CD1c-positive myeloid dendritic cell (primary cell): ENCODE data around the gene MOV10L1.
"Not testable (repeated sequence)": the region's sequence is repeated elsewhere in the genome, so short reads cannot be mapped to it uniquely, and the experiment has no call there.

Experiments used
- DNase-seq: peaks from one replicate; pipeline ENCODE4 v3.0.0-alpha.2; 2016; ENCODE audit errors: extremely low spot score

The MOV10L1 gene

DNA sequence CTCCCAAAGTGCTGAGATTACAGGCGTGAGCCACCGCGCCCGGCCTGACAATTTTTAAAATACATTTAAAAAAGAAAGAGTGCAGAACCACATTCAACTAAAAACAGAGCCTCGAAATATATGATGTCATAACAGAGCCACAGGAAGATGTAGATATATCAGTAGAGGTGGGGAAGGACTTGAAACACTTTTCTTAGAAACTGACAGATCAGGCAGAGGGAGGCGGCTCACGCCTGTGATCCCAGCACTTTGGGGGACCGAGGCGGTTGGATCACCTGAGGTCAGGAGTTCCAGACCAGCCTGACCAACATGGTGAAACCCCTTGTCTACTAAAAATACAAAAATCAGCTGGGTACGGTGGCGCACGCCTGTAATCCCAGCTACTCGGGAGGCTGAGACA lies 11.6 kb upstream of the MOV10L1 start:
- no peak for DNase-seq

DNA sequence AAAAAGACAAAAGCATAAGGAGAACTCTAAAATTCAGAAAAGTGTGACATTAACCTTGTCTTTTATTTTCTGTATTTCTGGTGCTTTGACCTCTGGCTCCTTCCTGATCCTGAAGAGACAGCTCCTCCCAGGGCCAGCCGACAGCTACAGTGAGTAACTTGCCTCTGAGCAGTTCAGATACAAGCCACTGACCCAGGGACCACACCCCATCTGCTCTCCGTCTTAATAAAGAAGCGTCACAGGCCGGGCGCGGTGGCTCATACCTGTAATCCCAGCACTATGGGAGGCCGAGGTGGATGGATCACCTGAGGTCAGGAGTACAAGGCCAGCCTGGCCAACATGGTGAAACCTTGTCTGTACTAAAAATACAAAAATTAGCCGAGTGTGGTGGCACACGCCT lies 11.0 kb upstream of the MOV10L1 start:
- no peak for DNase-seq

DNA sequence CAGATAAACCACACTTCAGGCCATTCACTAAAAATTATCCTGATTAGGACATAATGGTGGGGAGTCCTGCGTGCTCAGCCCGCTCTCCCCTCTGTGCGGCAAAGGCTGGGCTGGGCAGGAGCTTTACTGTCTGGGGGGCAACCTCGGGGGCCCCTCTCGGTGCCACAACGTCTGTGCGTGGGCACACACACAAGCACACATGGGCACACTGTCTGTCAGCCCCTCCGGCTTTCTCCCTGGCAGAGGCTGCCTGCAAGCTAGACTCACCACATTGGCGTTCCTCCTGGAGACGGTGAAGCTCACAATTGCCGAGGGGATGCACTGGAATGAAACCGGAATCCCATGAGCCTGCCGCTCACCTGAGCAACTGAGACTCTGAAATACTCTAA lies 9.7 kb upstream of the MOV10L1 start:
- DNase-seq: no peak

DNA sequence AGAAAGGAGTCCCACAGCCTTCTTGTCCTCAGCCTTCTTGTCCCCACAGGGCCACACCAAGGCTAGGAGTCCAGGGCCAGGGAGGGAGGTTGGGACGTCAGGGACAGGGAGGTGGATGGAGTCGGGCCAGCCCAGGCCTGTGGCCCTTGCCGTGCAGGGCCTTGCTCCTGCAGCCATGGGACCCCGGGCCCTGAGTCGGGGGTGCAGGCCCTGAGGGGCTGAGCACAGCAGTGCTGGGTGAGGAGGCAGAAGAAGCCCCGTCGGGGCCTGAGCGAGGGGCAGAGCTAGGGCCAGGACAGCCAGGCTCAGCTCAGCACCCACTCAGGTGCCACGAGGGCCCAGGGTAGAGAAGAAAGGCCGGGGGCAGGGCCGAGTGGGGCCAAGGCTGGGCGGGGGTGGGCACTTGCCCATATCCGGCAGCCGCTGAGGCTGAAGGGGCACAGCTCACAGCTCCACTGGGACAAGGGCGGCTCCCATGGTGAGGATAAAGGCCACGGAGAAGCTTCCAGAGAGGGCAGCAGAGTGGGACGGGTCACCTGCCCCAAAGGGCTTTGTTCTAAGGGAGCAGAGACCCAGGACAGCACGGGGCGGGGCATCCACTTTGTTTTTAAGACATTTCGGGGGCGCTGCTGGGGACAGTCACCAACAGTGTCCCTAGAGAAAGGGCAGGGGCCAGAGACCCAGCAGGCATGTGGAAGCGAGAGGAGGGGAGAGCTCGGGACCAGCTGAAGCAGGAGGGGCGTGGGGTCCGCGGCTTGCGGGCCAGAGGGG lies 8.2 kb upstream of the MOV10L1 start:
- DNase-seq: no peak

DNA sequence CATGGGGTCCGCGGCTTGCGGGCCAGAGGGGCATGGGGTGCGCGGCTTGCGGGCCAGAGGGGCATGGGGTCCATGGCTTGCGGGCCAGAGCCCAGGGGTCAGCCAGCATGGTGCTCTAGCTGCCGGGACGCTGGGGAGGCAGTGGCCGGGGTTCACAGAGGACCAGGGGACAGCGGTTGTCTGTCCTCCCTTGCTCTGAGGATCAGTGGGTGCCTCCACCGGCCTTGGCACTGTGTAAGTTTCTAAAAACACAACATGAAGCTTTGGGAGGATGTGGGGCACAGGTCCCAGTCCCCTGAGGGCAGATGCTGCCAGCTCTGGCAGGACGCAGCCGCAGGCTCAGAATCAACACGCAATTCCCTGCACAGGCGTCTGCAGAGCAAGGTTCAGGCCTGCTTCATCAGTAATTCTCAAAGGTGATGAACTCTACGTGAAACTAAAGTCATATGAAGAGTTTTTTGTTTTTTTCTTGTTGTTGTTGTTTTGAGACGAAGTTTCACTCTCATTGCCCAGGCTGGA lies 7.5 kb upstream of the MOV10L1 start:
- DNase-seq: no peak

DNA sequence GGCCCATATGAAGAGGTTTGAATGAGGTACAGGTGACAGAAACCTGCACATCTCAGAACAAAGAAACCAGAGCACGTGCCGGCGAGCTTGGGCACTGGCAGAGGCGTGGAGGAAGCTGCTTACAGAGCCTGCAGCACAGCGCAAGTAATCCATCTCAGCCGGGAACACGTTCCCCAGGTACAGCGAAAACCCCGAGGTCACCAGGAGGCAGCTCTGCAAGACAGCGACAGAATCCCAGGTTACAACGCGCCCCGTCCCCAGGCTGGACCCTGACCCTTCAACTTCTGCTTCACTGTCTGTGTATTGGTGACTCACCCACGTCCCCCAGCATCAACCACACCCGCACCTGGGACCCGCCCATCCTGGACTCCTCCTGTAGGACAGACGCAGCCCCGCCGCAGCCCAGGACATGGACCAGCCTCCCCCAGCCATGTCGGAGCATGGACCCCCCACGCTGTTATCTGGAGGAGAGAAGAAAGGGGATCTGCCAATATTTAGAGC lies 6.8 kb upstream of the MOV10L1 start:
- DNase-seq: no peak

DNA sequence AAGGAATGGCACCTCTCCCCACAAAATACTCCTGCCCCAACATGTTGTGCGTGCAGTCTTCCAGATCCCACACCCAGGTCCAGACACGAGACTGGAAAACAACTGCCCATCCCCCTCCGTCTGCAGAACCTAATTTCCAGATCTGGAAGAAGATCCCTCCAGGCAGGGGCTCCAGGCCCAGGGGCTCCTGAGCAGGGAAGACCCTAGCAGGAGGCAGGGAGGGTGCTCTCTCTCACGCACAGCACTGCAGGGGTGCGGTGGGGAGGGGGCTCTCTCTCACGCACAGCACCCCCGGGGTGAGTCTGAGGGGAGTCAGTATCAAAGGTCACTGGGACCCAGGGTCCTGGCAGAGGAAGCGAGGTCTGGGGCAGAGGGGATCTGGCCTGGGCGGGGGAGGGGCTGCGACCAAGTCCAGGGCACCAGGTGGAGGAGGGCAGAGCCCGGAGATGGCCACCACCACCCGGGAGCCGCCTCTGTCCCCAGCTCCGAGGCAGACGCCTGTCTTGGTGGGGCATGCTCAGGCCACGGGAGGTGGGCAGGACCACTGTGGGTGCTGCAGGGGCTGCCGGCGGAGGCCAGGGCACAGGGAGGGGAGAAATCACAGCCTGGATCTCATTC lies 6.2 kb upstream of the MOV10L1 start:
- no peak for DNase-seq

DNA sequence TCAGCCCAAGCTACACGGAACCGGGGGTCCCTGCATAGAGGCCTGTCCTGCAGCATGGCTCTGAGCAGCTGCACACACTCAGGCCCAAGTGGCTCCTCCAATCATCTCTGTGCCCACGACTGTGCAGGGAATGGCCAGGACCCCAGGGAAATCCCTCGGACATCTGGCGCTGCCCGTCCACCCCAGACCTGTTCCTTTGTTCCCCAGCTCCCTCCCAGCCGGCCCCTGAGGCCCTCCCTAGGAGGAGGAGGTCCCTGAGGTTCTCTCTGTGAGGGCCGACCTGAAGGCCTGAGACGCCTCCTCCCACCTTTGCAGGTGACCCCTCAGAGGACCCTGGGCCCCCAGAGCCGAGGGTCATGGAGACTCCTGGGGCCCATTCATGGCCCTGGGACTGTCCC lies 5.7 kb upstream of the MOV10L1 start:
- no peak for DNase-seq

DNA sequence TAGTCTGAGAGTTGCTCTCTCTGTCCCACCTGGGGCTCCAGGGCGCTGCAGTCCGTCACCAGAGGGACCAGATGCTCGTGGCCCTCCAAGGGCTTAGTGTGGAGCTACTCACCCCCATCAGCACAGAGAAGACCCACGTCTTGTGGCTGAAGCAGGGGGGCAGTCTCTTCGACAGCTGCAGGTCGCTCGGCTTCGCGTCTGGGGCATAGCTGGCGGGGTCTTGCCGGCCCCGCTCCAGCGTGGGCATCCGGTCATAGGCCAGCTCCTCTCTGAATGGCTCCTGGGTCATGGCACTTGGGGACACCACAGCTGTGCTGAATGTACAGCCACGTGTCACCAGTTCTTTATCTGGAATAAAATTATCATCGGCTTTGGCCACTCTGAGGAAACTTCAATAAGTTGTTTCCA lies 5.2 kb upstream of the MOV10L1 start:
- no peak for DNase-seq

DNA sequence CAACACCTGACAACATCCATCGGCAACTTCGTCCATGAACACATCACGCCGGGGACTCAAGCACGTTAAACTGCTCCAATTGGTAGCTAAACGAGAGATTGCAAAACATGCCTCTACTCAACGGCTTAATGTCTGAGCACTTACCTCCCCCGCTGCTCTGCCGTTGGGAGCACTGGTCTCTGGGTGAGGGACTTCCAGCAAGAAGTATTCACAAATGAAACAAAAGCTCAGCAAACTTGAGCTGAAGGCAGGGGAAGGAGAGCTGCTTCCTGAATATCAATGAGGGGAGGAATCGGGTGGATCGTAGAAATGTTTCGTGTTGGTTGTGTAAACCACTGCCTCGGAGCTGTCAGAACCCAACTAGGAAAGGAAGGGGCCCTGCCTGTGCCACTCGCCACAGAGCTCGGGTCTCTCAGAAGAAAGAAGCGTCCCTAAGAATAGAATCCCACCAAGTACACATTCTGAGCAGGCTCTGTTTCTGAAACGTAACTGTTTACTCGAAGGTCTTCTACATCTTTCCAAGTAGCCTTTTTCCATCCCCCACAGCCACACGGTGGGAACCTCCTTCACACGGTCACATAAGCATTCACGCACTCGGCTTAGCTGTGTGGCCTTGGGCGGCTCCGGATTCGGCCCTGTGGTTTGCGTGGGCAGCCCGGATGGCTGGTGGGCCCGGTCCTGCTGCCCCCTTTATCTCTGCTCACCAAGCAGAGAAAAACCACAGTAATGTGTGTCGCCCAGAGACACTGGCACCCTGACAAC lies 4.4 kb upstream of the MOV10L1 start, which contains the start of gene MLC1:
Gene MLC1 (minus strand): TSS at position 216 of the 762 bp plus-strand sequence. CDS start 524 bp downstream, outside the sequence.
- DNase-seq: peak; percentile 34

DNA sequence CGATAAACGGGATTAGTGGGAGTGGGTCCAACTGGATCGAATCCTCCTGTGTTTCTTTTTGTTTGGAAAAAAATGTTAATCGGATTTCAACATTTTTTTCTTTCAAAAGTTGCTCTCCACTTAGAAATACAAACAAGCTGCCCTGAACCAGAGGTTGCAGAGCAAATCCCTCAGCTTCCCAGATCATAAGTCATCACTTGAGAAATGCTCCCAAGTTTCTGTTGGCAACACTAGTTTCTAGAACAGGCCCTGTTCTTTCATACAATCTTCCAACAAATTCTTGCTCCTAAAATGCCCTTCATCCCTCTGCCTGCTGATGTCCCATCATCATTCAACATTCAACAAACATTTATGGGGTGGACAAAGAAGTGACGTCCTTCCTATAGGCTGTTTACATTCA lies 3.3 kb upstream of the MOV10L1 start:
- DNase-seq: no peak

DNA sequence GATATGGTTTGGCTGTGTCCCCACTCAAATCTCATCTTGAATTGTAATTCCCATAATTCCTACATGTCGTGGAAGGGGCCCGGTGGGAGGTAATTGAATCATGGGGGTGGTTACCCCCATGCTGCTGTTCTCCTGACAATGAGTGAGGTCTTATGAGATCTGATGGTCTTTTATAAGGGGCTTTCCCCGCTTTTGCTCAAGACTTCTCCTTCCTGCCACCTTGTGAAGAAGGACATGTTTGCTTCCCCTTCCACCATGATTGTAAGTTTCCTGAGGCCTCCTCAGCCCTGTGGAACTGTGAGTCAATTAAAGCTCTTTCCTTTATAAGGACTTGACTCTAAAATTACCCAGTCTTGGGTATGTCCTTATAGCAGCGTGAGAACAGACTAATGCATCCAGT lies 2.8 kb upstream of the MOV10L1 start:
- not testable (repeated sequence) for DNase-seq

DNA sequence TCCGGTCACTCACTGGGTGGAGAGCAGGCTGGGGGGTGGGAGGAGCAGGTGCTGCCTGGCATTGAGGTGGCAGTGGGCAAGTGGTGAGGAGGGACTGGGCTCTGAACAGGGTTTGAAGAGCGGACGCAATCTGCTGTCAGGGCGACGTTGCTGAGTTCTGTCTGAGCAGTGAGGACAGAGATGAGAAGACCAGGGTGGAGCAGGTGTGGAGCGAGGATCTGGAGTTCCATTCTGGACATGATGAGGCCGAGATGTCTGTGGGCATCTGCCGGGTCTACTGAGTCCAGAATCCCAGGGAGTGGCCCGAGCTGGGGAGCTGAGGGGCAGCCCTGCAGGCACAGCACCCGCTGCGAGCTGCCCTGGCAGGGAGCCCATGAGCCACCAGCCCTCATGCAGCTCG lies 2.2 kb upstream of the MOV10L1 start:
- DNase-seq: no peak

DNA sequence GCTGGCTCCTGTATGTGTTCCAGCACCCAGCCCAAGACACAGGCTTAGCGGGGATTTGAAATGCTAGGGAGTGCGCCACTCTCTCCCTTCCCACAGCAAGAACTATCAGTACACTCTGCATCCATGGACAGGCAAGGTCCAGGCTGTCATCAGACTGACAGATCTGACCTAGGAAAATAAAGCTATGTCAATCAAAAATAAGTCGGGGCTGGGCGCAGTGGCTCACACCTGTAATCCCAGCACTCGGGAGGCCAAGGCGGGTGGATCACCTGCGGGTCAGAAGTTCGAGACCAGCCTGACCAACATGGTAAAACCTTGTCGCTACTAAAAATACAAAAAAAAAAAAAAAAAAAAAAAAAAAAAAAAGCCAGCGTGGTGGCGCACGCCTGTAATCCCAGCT lies 1.7 kb upstream of the MOV10L1 start:
- DNase-seq: no peak

DNA sequence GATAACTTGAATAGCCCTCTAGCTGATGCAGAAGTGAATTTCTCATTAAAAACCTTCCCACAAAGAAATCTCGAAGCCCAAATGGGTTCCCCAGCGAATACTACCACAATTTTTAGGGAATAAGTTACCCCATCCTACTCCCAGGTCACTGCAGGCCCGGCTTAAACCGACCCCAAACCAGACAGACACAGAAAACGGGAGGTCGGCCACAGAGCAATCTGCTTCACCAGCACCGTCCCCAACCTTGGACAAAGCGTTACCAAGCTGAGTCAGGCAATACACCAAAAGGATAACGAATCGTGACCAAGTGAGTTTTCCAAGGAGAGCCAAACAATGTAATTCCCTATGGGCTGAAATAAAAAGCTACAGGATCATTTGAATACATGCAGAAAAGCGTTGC lies 575 bp upstream of the MOV10L1 start:
- DNase-seq: no peak

DNA sequence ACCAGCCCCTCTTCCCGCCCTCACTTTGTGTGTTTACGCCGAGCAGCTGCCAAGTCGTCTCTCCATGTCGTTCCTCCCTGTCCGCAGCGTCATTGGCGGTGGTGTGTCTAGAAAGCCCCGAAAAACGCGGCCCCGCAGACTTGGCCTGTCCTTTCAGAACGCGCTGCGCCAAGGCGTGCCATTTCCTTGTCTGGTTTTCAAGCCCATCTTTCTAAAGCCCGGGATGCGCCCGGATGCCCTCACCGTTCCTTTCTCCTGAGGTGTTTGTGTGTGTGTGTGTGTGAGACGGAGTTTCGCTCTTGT lies 557 bp downstream of the MOV10L1 start:
- no peak for DNase-seq

DNA sequence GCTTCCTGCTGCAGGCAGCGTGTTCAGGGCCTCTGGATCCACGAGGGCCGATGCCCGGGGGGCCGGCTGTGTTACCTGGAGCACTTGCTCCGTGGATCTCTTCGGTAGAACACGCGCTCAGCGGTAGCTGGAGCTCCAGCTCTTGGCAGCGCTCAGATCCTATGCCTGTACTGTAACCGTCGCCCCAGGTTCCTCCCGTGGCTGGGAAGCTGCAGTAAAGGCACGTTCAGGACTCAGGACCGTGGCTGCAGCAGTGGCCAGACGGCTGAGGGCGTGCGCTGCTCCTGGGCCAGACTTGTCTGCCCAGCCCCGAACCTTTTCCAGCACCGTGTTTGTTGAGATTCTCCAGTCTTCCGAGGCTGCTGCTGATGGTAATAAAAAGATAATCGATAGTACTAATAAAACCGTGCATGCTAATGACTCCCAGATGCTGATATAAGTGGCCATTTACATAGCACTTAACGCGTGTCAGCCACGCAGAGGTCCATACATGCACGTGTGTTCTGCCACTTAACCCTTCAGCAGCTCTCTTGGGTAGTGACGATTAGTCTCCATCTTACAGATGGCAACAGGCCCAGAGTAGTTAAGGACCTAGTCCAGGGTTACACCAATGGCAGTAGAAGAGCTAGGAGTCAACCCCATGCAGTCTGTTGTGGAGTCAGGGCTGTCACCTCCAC lies 1.4 kb downstream of the MOV10L1 start:
- no peak for DNase-seq

DNA sequence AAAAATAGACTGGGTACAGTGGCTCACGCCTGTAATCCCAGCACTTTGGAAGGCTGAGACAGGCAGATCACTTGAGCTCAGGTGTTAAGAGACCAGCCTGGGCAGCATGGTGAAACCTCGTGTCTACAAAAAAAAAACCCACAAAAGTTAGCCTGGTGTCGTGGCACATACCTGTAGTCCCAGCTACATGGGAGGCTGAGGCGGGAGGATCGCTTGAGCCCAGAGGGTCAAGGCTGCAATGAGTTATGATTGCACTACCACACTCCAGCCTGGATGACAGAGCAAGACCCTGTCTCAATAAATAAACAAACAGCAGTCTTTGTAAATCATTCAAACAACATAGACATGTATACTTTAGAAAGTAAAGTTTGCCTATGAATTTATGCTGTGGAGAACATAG lies 2.5 kb downstream of the MOV10L1 start:
- no peak for DNase-seq

DNA sequence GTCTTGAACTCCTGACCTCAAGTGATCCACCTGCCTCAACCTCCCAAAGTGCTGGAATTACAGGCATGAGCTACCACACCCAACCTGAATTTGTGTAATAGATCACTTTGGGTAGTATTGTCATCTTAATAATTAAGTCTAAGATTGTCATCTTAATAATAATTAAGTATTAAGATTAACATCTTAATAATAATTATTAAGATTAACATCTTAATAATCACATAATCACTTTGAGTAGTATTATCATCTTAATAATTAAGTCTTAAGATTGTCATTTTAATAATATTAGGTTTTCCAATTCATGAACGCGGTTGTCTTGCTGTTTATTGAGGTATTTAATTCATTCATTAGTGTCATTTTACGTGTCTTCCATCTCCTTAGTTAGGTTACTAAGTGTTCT lies 8.2 kb downstream of the MOV10L1 start:
- no peak for DNase-seq

DNA sequence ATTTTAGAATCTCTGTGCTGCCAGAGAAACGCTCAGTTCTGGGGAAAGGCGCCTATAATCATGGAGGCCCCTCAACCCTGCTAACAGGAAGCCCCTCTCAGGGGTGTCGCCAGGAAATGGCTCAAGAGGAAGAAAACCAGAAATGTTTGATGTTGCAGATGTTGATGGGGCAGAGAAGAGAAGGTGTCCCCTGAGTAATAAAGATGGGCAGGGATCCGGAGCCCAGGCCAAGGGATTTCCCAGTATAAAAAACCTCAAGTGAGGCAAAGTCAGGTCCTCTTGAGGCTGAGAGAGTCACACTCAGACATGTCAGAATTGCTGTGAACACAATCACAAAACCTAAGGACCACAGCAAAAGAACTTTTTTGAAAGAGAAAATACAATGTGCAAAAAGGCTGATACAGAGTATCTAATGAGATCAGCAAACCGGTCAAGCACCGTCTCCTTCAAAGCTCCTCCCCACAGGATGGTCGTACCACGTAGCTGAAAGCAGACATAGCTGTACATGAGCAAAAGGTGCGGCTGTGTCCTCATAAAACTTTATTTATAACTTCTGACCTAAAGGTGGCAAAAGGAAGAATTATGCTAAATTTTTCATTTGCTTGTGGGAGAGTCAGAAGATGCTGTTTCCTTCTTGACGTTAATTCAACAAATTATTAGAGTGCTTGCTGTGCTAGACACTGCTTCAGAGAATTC lies 12.2 kb downstream of the MOV10L1 start:
- no peak for DNase-seq

DNA sequence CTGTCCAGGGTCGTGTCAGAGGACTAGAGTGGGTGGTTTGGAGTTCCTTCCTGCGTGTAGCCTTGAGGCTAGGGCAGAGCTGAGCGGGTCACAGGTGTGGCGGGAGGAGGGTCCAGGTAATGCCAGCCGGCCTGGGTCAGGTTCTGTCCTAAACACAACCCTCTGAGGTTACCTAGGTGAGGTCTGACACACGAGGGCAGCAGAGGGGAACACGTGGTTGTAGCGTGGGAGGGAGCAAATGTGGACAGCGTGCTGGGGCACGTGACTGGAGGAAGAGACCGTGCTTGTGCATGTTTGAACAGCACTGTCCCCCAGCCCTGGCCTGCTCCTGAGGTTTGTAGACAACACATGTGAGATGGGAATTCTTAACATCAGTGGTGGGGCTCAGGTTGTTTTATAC lies 13.1 kb downstream of the MOV10L1 start:
- peak; percentile 31 for DNase-seq
